ENCODE measurements around the gene B4GALT2. TPM values are rescaled to one million over a fixed set of nuclear protein-coding genes. Genes with fewer than 3 reads are reported as not detected.

Gene B4GALT2
- total RNA-seq, 4 donors from 2014 or later, result 2.3 to 45.8 (median 18.5) TPM

DNA sequence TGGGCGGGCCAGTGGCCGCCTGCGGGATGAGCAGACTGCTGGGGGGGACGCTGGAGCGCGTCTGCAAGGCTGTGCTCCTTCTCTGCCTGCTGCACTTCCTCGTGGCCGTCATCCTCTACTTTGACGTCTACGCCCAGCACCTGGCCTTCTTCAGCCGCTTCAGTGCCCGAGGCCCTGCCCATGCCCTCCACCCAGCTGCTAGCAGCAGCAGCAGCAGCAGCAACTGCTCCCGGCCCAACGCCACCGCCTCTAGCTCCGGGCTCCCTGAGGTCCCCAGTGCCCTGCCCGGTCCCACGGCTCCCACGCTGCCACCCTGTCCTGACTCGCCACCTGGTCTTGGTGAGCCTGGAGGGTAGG lies 2.1 kb downstream of the B4GALT2 start:
- TF ChIP-seq, protein P1, sequence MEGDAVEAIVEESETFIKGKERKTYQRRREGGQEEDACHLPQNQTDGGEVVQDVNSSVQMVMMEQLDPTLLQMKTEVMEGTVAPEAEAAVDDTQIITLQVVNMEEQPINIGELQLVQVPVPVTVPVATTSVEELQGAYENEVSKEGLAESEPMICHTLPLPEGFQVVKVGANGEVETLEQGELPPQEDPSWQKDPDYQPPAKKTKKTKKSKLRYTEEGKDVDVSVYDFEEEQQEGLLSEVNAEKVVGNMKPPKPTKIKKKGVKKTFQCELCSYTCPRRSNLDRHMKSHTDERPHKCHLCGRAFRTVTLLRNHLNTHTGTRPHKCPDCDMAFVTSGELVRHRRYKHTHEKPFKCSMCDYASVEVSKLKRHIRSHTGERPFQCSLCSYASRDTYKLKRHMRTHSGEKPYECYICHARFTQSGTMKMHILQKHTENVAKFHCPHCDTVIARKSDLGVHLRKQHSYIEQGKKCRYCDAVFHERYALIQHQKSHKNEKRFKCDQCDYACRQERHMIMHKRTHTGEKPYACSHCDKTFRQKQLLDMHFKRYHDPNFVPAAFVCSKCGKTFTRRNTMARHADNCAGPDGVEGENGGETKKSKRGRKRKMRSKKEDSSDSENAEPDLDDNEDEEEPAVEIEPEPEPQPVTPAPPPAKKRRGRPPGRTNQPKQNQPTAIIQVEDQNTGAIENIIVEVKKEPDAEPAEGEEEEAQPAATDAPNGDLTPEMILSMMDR (IDR thresholded peaks at IDR 0.05), result no peak
- TF ChIP-seq POLR2A (IDR thresholded peaks at IDR 0.05), result no peak
- H3K36me3 ChIP-seq, result no peaks in the 10 kb centered on the region
- no peaks in the 10 kb centered on the region for H3K9me3 ChIP-seq
- no peak overlapping the region for H3K4me3 ChIP-seq
- H3K27me3 ChIP-seq, result no peaks in the 10 kb centered on the region
- peaks cover 1 to 3% of the 10 kb centered on the region in 2 donors for H3K4me1 ChIP-seq
- H3K27ac ChIP-seq, result no peak overlapping the region
- DNase-seq, result peak in 1 of 2 donors; percentile 13
- intact Hi-C loops (cut with DNase I; ENCODE audit: low total_unique reads), result no loop called here

DNA sequence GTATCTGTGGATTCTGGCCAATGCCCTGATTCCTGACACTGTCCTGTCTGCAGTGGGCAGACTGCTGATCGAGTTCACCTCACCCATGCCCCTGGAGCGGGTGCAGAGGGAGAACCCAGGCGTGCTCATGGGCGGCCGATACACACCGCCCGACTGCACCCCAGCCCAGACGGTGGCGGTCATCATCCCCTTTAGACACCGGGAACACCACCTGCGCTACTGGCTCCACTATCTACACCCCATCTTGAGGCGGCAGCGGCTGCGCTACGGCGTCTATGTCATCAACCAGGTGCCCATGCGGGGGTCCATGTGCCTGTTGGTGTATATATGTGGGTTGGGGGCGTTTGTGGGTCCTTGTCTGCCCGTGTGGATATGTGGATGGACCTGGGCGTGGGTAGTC lies 2.6 kb downstream of the B4GALT2 start:
- no peaks in the 10 kb centered on the region for H3K27me3 ChIP-seq
- no peaks in the 10 kb centered on the region for H3K4me1 ChIP-seq
- peak in 1 of 2 donors; percentile 15 for DNase-seq
- intact Hi-C loops (cut with DNase I; ENCODE audit: low total_unique reads), result no loop called here
- no peaks in the 10 kb centered on the region for H3K36me3 ChIP-seq
- no peaks in the 10 kb centered on the region for H3K9me3 ChIP-seq
- no peak overlapping the region for H3K27ac ChIP-seq
- no peak overlapping the region for H3K4me3 ChIP-seq
- no peak for TF ChIP-seq POLR2A (IDR thresholded peaks at IDR 0.05)
- TF ChIP-seq, protein P1 (IDR thresholded peaks at IDR 0.05), result no peak

DNA sequence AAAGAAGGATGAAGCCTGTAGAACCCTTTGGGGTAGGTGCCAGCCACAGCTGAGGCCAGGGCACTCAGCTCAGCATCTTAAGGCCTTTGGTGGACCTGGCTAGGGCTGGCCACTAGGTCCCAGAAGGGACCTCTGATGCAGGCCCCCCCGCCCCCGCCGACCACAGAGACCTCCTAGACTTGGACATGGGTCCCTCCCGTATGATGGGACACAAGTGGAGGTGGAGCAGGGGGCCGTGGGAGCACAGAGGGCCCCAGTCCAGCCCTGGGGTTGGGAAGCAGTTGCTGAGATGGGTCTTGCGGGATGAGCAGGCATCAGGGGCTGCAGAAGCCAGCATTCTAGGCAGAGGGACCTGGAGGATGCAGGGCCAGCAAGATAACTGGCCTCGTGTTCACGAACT lies 3.2 kb downstream of the B4GALT2 start:
- Histone ChIP-seq H3K27me3 (no peaks in the 10 kb centered on the region), H3K9me3 (no peaks in the 10 kb centered on the region), H3K4me3 (no peak overlapping the region), H3K4me1 (no peaks in the 10 kb centered on the region), H3K27ac (no peak overlapping the region), H3K36me3 (no peaks in the 10 kb centered on the region)
- intact Hi-C loops (cut with DNase I; ENCODE audit: low total_unique reads), result no loop called here
- DNase-seq, result no peak
- no peak for TF ChIP-seq POLR2A (IDR thresholded peaks at IDR 0.05)
- TF ChIP-seq, protein P1 (IDR thresholded peaks at IDR 0.05), result no peak

DNA sequence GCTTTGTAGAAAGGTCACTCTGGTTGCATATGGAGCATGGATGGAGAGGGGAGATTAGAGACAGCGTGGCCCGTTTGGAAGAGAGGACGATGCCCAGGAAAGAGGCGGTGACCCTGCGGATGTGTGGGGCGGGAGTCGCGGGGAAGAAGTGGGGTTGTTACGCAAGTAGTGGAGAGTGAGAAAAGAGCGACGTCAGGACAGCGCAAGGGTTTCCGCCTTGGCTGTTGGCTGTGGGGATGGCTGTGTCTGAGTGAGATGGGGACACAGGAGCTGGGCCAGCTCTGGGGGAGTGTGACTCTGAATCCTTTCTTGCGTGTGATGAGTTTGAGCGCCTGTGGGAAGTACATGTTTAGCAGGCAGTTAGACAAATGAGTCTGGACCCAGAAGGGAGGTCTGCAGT lies 3.8 kb downstream of the B4GALT2 start:
- H3K27me3 ChIP-seq, result no peaks in the 10 kb centered on the region
- H3K9me3 ChIP-seq, result no peaks in the 10 kb centered on the region
- intact Hi-C loops (cut with DNase I; ENCODE audit: low total_unique reads), result no loop called here
- peak in 1 of 2 donors; percentile 13 for DNase-seq
- no peaks in the 10 kb centered on the region for H3K36me3 ChIP-seq
- TF ChIP-seq POLR2A (IDR thresholded peaks at IDR 0.05), result no peak
- TF ChIP-seq, protein P1 (IDR thresholded peaks at IDR 0.05), result no peak
- no peaks in the 10 kb centered on the region for H3K4me1 ChIP-seq
- H3K27ac ChIP-seq, result no peak overlapping the region
- no peak overlapping the region for H3K4me3 ChIP-seq

DNA sequence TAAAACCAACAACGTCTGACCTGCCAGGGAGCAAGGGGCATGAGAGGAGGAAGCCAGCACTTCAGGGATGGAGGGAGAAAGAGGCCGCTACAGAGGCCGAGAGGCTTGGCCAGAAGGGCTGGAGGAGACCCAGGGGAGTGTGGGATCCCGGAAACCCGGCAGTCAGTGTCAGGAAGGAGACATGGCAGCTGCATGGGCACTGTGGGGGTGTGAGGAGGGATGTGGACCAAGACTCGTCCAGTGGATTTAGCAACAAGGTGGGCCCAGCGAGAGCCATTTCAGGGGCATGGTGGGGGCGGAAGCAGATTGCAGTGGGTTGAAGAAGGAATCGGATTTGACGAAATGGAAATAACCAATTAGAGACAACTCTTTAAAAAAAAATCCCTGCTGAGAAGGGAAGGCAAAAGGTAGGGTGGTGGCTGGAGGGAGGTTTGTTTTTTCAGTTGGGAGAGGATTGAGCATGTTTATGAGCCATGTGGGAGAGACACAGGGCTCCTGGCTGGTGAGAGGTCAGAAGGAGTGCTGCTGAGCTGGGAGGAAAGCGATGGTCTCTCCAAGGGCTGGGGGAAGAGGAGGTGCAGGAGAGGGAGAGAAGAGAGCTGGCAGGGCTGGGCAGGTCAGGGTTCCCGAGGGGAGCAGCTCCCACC lies 4.4 kb downstream of the B4GALT2 start:
- DNase-seq, result peak in 1 of 2 donors; percentile 13
- no peak for TF ChIP-seq POLR2A (IDR thresholded peaks at IDR 0.05)
- Histone ChIP-seq H3K27me3 (no peaks in the 10 kb centered on the region), H3K4me3 (no peak overlapping the region), H3K36me3 (no peaks in the 10 kb centered on the region), H3K9me3 (no peaks in the 10 kb centered on the region), H3K27ac (no peak overlapping the region), H3K4me1 (no peaks in the 10 kb centered on the region)
- intact Hi-C loops (cut with DNase I; ENCODE audit: low total_unique reads), result no loop called here

DNA sequence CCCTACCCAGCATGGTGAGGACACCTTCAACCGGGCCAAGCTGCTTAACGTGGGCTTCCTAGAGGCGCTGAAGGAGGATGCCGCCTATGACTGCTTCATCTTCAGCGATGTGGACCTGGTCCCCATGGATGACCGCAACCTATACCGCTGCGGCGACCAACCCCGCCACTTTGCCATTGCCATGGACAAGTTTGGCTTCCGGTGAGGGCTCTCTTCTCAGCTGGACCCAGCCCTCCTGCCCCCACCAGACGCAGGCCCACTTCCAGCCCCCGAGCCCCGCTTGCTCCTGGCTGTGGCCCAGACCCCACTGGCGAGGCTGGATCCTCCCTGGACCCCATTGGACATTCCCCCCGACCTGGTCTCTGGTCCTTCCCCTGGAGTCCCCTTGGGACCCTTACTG lies 5.8 kb downstream of the B4GALT2 start:
- Histone ChIP-seq H3K27me3 (no peaks in the 10 kb centered on the region), H3K4me3 (no peak overlapping the region), H3K9me3 (no peaks in the 10 kb centered on the region), H3K27ac (no peak overlapping the region), H3K36me3 (no peaks in the 10 kb centered on the region), H3K4me1 (no peaks in the 10 kb centered on the region)
- intact Hi-C loops (cut with DNase I; ENCODE audit: low total_unique reads), result no loop called here
- TF ChIP-seq, protein P1 (IDR thresholded peaks at IDR 0.05), result no peak
- TF ChIP-seq POLR2A (IDR thresholded peaks at IDR 0.05), result no peak
- DNase-seq, result peak in 1 of 2 donors; percentile 13
